Measurements from ENCODE around the gene BTBD16. TPM values are rescaled to one million over a fixed set of nuclear protein-coding genes. Genes with fewer than 3 reads are reported as not detected.

Gene BTBD16
- total RNA-seq, 4 donors from 2014 or later = 0.85 to 10.2 (median 5.1) TPM

DNA sequence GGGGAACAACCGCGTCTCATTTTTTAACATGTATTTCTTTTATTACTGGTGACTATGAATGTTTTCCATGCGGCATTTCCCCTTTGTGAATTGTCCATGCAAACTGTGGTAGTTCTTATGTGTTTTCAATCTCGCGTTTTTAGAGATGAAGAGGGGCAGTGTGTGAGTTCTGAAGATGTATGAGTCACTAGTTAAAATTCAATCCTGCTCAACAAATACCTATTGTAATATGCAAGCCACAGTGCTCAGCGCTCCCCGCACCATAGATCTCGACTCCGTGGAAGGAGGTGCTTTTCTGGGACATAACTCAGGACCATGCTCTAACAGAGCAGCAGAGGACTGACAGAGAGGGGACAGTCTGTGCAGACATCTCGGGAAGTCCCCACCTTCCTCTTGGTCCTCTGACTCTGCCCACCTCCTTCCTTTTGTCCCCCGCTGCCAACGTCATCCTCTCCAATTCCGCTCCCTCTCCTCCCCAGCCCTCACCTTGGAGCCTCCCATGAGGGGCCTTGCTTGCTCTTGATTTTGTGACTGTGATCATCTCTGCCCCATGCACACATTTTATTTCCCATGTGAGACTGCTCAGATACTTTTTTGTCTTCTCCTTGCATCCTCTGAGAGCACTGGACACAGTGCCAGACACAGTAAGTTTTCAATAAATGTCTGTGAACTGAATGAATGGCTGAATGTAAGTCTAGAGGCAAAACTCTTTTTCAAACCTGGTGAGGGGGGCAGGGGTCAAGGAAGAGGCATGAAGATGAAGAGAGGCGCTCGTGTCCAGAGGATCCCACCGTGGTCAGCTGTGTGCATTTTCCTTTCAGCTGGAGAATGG is 60.7 kb downstream of the BTBD16 start:
- no peak overlapping the region for H3K27ac ChIP-seq
- TF ChIP-seq POLR2A (IDR thresholded peaks at IDR 0.05) = no peak
- TF ChIP-seq, protein P1, sequence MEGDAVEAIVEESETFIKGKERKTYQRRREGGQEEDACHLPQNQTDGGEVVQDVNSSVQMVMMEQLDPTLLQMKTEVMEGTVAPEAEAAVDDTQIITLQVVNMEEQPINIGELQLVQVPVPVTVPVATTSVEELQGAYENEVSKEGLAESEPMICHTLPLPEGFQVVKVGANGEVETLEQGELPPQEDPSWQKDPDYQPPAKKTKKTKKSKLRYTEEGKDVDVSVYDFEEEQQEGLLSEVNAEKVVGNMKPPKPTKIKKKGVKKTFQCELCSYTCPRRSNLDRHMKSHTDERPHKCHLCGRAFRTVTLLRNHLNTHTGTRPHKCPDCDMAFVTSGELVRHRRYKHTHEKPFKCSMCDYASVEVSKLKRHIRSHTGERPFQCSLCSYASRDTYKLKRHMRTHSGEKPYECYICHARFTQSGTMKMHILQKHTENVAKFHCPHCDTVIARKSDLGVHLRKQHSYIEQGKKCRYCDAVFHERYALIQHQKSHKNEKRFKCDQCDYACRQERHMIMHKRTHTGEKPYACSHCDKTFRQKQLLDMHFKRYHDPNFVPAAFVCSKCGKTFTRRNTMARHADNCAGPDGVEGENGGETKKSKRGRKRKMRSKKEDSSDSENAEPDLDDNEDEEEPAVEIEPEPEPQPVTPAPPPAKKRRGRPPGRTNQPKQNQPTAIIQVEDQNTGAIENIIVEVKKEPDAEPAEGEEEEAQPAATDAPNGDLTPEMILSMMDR (IDR thresholded peaks at IDR 0.05) = no peak
- TF ChIP-seq POLR2AphosphoS5 (IDR thresholded peaks at IDR 0.05) = no peak
- no peak for TF ChIP-seq EP300 (IDR thresholded peaks at IDR 0.05)
- no peaks in the 10 kb centered on the region for H3K36me3 ChIP-seq
- peak in 1 of 2 donors; percentile 35 for DNase-seq (ENCODE audit: low spot score in 2 of 2)
- H3K4me3 ChIP-seq = no peak overlapping the region
- no peaks in the 10 kb centered on the region for H3K27me3 ChIP-seq
- no peaks in the 10 kb centered on the region for H3K4me1 ChIP-seq
- WGBS = 72% methylated on average over 16 of the region's 16 CpGs
- no peaks in the 10 kb centered on the region for H3K9me3 ChIP-seq

DNA sequence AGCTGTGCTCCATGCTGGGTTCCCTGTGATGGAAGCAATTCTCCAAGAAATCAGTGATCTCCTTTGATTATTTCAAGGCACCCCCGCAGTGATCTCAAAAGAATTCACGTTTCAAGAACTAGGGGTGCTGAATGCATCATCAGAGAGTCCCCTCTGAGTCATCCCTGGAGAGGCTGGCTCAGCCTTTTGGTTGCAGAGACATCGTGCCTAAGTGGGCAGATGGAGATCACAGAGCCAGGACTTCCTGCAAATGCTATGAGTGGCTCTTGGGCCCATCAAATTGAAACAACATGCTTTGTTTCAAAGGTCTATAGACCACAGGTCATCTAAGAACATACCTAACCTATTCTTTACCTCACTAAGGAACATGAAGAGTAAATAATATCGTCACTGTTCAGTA is 61.9 kb downstream of the BTBD16 start:
- Histone ChIP-seq H3K4me1 (peaks cover 5% of the 10 kb centered on the region), H3K27ac (no peak overlapping the region), H3K36me3 (no peaks in the 10 kb centered on the region), H3K27me3 (no peaks in the 10 kb centered on the region), H3K9me3 (no peaks in the 10 kb centered on the region), H3K4me3 (no peak overlapping the region)
- TF ChIP-seq POLR2AphosphoS5 (IDR thresholded peaks at IDR 0.05) (no peak), POLR2A (IDR thresholded peaks at IDR 0.05) (no peak), EP300 (IDR thresholded peaks at IDR 0.05) (no peak)
- TF ChIP-seq, protein P1 (IDR thresholded peaks at IDR 0.05) = no peak
- DNase-seq (ENCODE audit: low spot score in 2 of 2) = no peak
- 80% methylated on average over 4 of the region's 4 CpGs for WGBS

GRCh38 chr10:122336332-122336731 is 65.2 kb downstream of the BTBD16 start:
- Histone ChIP-seq H3K36me3 (no peaks in the 10 kb centered on the region), H3K27ac (no peak overlapping the region), H3K27me3 (no peaks in the 10 kb centered on the region), H3K9me3 (no peaks in the 10 kb centered on the region), H3K4me1 (peaks cover 38% of the 10 kb centered on the region), H3K4me3 (no peak overlapping the region)
- DNase-seq (ENCODE audit: low spot score in 2 of 2) = no peak
- no peak for TF ChIP-seq POLR2AphosphoS5 (IDR thresholded peaks at IDR 0.05)
- TF ChIP-seq EP300 (IDR thresholded peaks at IDR 0.05) = no peak
- TF ChIP-seq, protein P1 (IDR thresholded peaks at IDR 0.05) = no peak
- no peak for TF ChIP-seq POLR2A (IDR thresholded peaks at IDR 0.05)
- WGBS = 82% methylated on average over 10 of the region's 10 CpGs

GRCh38 chr10:122336961-122337360 is 65.9 kb downstream of the BTBD16 start:
- WGBS = 67% methylated on average over 3 of the region's 3 CpGs
- TF ChIP-seq POLR2A (IDR thresholded peaks at IDR 0.05) = no peak
- no peak for TF ChIP-seq EP300 (IDR thresholded peaks at IDR 0.05)
- TF ChIP-seq, protein P1 (IDR thresholded peaks at IDR 0.05) = no peak
- no peak for TF ChIP-seq POLR2AphosphoS5 (IDR thresholded peaks at IDR 0.05)
- no peak overlapping the region for H3K27ac ChIP-seq

GRCh38 chr10:122338609-122339441 is 67.7 kb downstream of the BTBD16 start:
- WGBS = 68% methylated on average over 15 of the region's 15 CpGs
- DNase-seq (ENCODE audit: low spot score in 2 of 2) = no peak
- TF ChIP-seq POLR2AphosphoS5 (IDR thresholded peaks at IDR 0.05) (no peak), EP300 (IDR thresholded peaks at IDR 0.05) (no peak), POLR2A (IDR thresholded peaks at IDR 0.05) (no peak)
- TF ChIP-seq, protein P1 (IDR thresholded peaks at IDR 0.05) = no peak
- H3K27ac ChIP-seq = peak overlapping the region; percentile 52
- no peaks in the 10 kb centered on the region for H3K36me3 ChIP-seq
- no peaks in the 10 kb centered on the region for H3K27me3 ChIP-seq
- H3K4me1 ChIP-seq = peaks cover 52% of the 10 kb centered on the region
- no peak overlapping the region for H3K4me3 ChIP-seq
- no peaks in the 10 kb centered on the region for H3K9me3 ChIP-seq

More at GRCh38 chr10:122336961-122337360, 65.9 kb downstream of the BTBD16 start:
- no peak overlapping the region for H3K4me3 ChIP-seq
- DNase-seq (ENCODE audit: low spot score in 2 of 2) = no peak
- H3K4me1 ChIP-seq = peaks cover 42% of the 10 kb centered on the region
- no peaks in the 10 kb centered on the region for H3K9me3 ChIP-seq
- H3K36me3 ChIP-seq = no peaks in the 10 kb centered on the region
- H3K27me3 ChIP-seq = no peaks in the 10 kb centered on the region
